ENCODE measurements around the gene PFDN2.
"Not testable (repeated sequence)": the region's sequence is repeated elsewhere in the genome, so short reads cannot be mapped to it uniquely, and the experiment has no call there.

PFDN2 gene

GRCh38 chr1:161080441-161081405 lies 37.1 kb downstream of the PFDN2 start:
- DNase-seq (ENCODE audit: low read depth in 2 of 2): no peak

GRCh38 chr1:161079436-161080110 lies 38.3 kb downstream of the PFDN2 start:
- no peak for DNase-seq (ENCODE audit: low read depth in 2 of 2)

GRCh38 chr1:161077426-161077825 lies 40.4 kb downstream of the PFDN2 start:
- no peak for DNase-seq (ENCODE audit: low read depth in 2 of 2)

- no peak for DNase-seq (ENCODE audit: low read depth in 2 of 2)
Observed at GRCh38 chr1:161076410-161076809, 41.4 kb downstream of the PFDN2 start.

GRCh38 chr1:161074676-161075368 lies 43.0 kb downstream of the PFDN2 start:
- no peak for DNase-seq (ENCODE audit: low read depth in 2 of 2)

- DNase-seq (ENCODE audit: low read depth in 2 of 2): no peak
Observed at GRCh38 chr1:161073474-161074121, 44.2 kb downstream of the PFDN2 start.

GRCh38 chr1:161072751-161073449 lies 44.9 kb downstream of the PFDN2 start:
- DNase-seq (ENCODE audit: low read depth in 2 of 2): no peak

GRCh38 chr1:161071886-161072371 lies 45.9 kb downstream of the PFDN2 start:
- DNase-seq (ENCODE audit: low read depth in 2 of 2): peak in 1 of 2 donors; percentile 20

GRCh38 chr1:161070761-161071160 lies 47.1 kb downstream of the PFDN2 start:
- DNase-seq (ENCODE audit: low read depth in 2 of 2): no peak

GRCh38 chr1:161069731-161070270 lies 48.0 kb downstream of the PFDN2 start, which contains the start of gene ARHGAP30:
Gene ARHGAP30, minus strand, starts transcription at chr1:161069891. Its CDS starts 267 bp downstream, at chr1:161069624.
- peak; percentile 63 to 66 for DNase-seq (ENCODE audit: low read depth in 2 of 2)

- no peak for DNase-seq (ENCODE audit: low read depth in 2 of 2)
Observed at GRCh38 chr1:161069241-161069640, 48.6 kb downstream of the PFDN2 start.

- DNase-seq (ENCODE audit: low read depth in 2 of 2): peak; percentile 59 to 67
Observed at GRCh38 chr1:161068306-161069234, 49.3 kb downstream of the PFDN2 start.

- DNase-seq (ENCODE audit: low read depth in 2 of 2): no peak
Observed at GRCh38 chr1:161066694-161067093, 51.1 kb downstream of the PFDN2 start.

- DNase-seq (ENCODE audit: low read depth in 2 of 2): not testable (repeated sequence)
Observed at GRCh38 chr1:161065681-161066080, 52.2 kb downstream of the PFDN2 start.

GRCh38 chr1:161063936-161064335 lies 53.9 kb downstream of the PFDN2 start:
- DNase-seq (ENCODE audit: low read depth in 2 of 2): not testable (repeated sequence)

GRCh38 chr1:161061419-161061818 lies 56.4 kb downstream of the PFDN2 start:
- no peak for DNase-seq (ENCODE audit: low read depth in 2 of 2)

GRCh38 chr1:161059293-161059692 lies 58.5 kb downstream of the PFDN2 start:
- DNase-seq (ENCODE audit: low read depth in 2 of 2): no peak

GRCh38 chr1:161054805-161055204 lies 63.0 kb downstream of the PFDN2 start:
- no peak for DNase-seq (ENCODE audit: low read depth in 2 of 2)

GRCh38 chr1:161054232-161054631 lies 63.6 kb downstream of the PFDN2 start:
- DNase-seq (ENCODE audit: low read depth in 2 of 2): no peak

Data from stimulated activated CD8-positive, alpha-beta memory T cell treated with anti-CD3 and anti-CD28 coated beads, Interleukin-2, amount 100 ng/mL, for 1 hour (primary cell).